Activated CD4-positive, alpha-beta T cell treated with anti-CD3 and anti-CD28 coated beads, Interleukin-2, Interleukin-4, amounts not matched to agents 100 ng/mL and 50 ng/mL, durations not matched to agents 16 hours and 8 hours (primary cell): Measurements from ENCODE around the gene B4GALT3.

Experiments
- DNase-seq: peaks from one replicate; pipeline ENCODE4 v3.0.0-alpha.2; 2020; ENCODE audit warnings: low spot score

Gene B4GALT3

GRCh38 chr1:161163793-161164192, 13.5 kb downstream of the B4GALT3 start:
- no peak for DNase-seq

GRCh38 chr1:161162806-161163205, 14.5 kb downstream of the B4GALT3 start:
- no peak for DNase-seq

- DNase-seq = no peak
These were observed 15.3 kb downstream of the B4GALT3 start for GRCh38 chr1:161162052-161162451.

- DNase-seq = no peak
These were observed 15.7 kb downstream of the B4GALT3 start for GRCh38 chr1:161161652-161162051.

- DNase-seq = no peak
These were observed 16.6 kb downstream of the B4GALT3 start for GRCh38 chr1:161160671-161161145.

GRCh38 chr1:161159913-161160243, 17.4 kb downstream of the B4GALT3 start:
- no peak for DNase-seq

GRCh38 chr1:161159087-161159912, 18.0 kb downstream of the B4GALT3 start, which contains the start of gene USP21:
Gene USP21 (plus strand): TSS chr1:161159500. CDS start chr1:161160641, 1,141 bp downstream.
- peak; percentile 92 for DNase-seq

GRCh38 chr1:161158316-161159010, 18.8 kb downstream of the B4GALT3 start:
- no peak for DNase-seq

- DNase-seq = no peak
These were observed 19.4 kb downstream of the B4GALT3 start for GRCh38 chr1:161157867-161158266.

- peak; percentile 88 for DNase-seq
These were observed 23.5 kb downstream of the B4GALT3 start, which contains the start of gene UFC1 for GRCh38 chr1:161153682-161154337. Gene UFC1 (plus strand): TSS chr1:161153978. CDS start chr1:161153998, 20 bp downstream.

GRCh38 chr1:161153176-161153575, 24.1 kb downstream of the B4GALT3 start:
- DNase-seq = no peak

GRCh38 chr1:161145832-161146231, 31.5 kb downstream of the B4GALT3 start:
- no peak for DNase-seq

- no peak for DNase-seq
These were observed 36.4 kb downstream of the B4GALT3 start for GRCh38 chr1:161140755-161141400.

- DNase-seq = peak; percentile 36
These were observed 37.5 kb downstream of the B4GALT3 start for GRCh38 chr1:161139766-161140165.

GRCh38 chr1:161138431-161138830, 38.9 kb downstream of the B4GALT3 start:
- no peak for DNase-seq

GRCh38 chr1:161137881-161138280, 39.4 kb downstream of the B4GALT3 start:
- DNase-seq = no peak

GRCh38 chr1:161133220-161133740, 44.0 kb downstream of the B4GALT3 start:
- no peak for DNase-seq

GRCh38 chr1:161132410-161133219, 44.7 kb downstream of the B4GALT3 start, which contains the start of gene DEDD:
Gene DEDD (minus strand): TSS chr1:161132667. CDS start chr1:161124462, 8,205 bp downstream.
- peak; percentile 95 for DNase-seq

- no peak for DNase-seq
These were observed 45.5 kb downstream of the B4GALT3 start for GRCh38 chr1:161131523-161132409.

- no peak for DNase-seq
These were observed 47.0 kb downstream of the B4GALT3 start for GRCh38 chr1:161130266-161130665.
